ENCODE measurements around the gene RAPH1. TPM values are rescaled to one million over a fixed set of nuclear protein-coding genes. Genes with fewer than 3 reads are reported as not detected.

Gene RAPH1
- total RNA-seq, 1 experiment from 2014 or later = 7.0 TPM

- H3K9me2 ChIP-seq (replicated peaks; ENCODE audit: low read length) = no peaks in the 10 kb centered on the region
- H3K27ac ChIP-seq (ENCODE audit: low read length) = no peak overlapping the region
- H2AFZ ChIP-seq (ENCODE audit: low read length) = no peak overlapping the region
- H3F3A ChIP-seq (ENCODE audit: low read length, unreplicated experiment) = no peaks in the 10 kb centered on the region
- intact Hi-C loops (cut with micrococcal nuclease) = loop anchor here (2.0 kb wide), 1 partner anchor 208 kb away; the partner anchor contains the start of gene CYP20A1
- H3K9me3 ChIP-seq (ENCODE audit: low read length) = no peaks in the 10 kb centered on the region
- ATAC-seq (no peak), DNase-seq (no peak)
- H4K20me1 ChIP-seq (ENCODE audit: low read length) = no peaks in the 10 kb centered on the region
- H3K27me3 ChIP-seq (ENCODE audit: low read length) = no peaks in the 10 kb centered on the region
- H3K9ac ChIP-seq (ENCODE audit: low read length) = no peak overlapping the region
- CTCF ChIA-PET = no interaction called here
- H3K4me3 ChIP-seq (ENCODE audit: low read length) = no peak overlapping the region
- peaks cover 26% of the 10 kb centered on the region for H3K36me3 ChIP-seq (ENCODE audit: low read depth, low read length)
- BruUV-seq (replicated peaks) = no TSS peak
- no peak overlapping the region for H3K4me2 ChIP-seq (ENCODE audit: low read length)
- POLR2A ChIA-PET (ENCODE audit: unreplicated experiment) = no interaction called here
- H3K4me1 ChIP-seq (ENCODE audit: insufficient read depth, low read length) = peaks cover 26% of the 10 kb centered on the region
- no peak for TF ChIP-seq EZH2 (IDR thresholded peaks at IDR 0.05; ENCODE audit: low read length, unreplicated experiment)
- no peak for TF ChIP-seq CTCF (conservative IDR thresholded peaks at IDR 0.05; ENCODE audit: low read depth, low read length)
- TF ChIP-seq EZH2phosphoT487 (IDR thresholded peaks at IDR 0.05; ENCODE audit: borderline replicate concordance, low read length) = no peak
- H3K79me2 ChIP-seq (ENCODE audit: low read length) = no peaks in the 10 kb centered on the region
Observed at GRCh38 chr2:203446780-203447179, 88.3 kb downstream of the RAPH1 start.

GRCh38 chr2:203446071-203446481 is 89.0 kb downstream of the RAPH1 start:
- Histone ChIP-seq H3K9ac (ENCODE audit: low read length) (no peak overlapping the region), H3K27me3 (ENCODE audit: low read length) (no peaks in the 10 kb centered on the region), H3K36me3 (ENCODE audit: low read depth, low read length) (peaks cover 23% of the 10 kb centered on the region), H3F3A (ENCODE audit: low read length, unreplicated experiment) (no peaks in the 10 kb centered on the region), H3K79me2 (ENCODE audit: low read length) (no peaks in the 10 kb centered on the region), H3K4me2 (ENCODE audit: low read length) (peak overlapping the region; percentile 25; the same call in 1 of the 2 replicates), H3K4me1 (ENCODE audit: insufficient read depth, low read length) (peaks cover 19% of the 10 kb centered on the region), H2AFZ (ENCODE audit: low read length) (no peak overlapping the region), H3K9me2 (replicated peaks; ENCODE audit: low read length) (no peaks in the 10 kb centered on the region), H3K9me3 (ENCODE audit: low read length) (no peaks in the 10 kb centered on the region), H3K27ac (ENCODE audit: low read length) (peak overlapping the region; percentile 36), H3K4me3 (ENCODE audit: low read length) (no peak overlapping the region), H4K20me1 (ENCODE audit: low read length) (no peaks in the 10 kb centered on the region)
- ChIA-PET POLR2A (ENCODE audit: unreplicated experiment) (no interaction called here), CTCF (no interaction called here)
- intact Hi-C loops (cut with micrococcal nuclease) = loop anchor here (2.0 kb wide), 1 partner anchor 207 kb away; the partner anchor contains the start of gene CYP20A1
- BruUV-seq (replicated peaks) = no TSS peak
- DNase-seq (peak; percentile 86), ATAC-seq (peak; percentile 83)
- TF ChIP-seq EZH2 (IDR thresholded peaks at IDR 0.05; ENCODE audit: low read length, unreplicated experiment) (no peak), EZH2phosphoT487 (IDR thresholded peaks at IDR 0.05; ENCODE audit: borderline replicate concordance, low read length) (no peak), CTCF (conservative IDR thresholded peaks at IDR 0.05; ENCODE audit: low read depth, low read length) (no peak)

- no peaks in the 10 kb centered on the region for H3K79me2 ChIP-seq (ENCODE audit: low read length)
- no peak for TF ChIP-seq EZH2 (IDR thresholded peaks at IDR 0.05; ENCODE audit: low read length, unreplicated experiment)
- TF ChIP-seq EZH2phosphoT487 (IDR thresholded peaks at IDR 0.05; ENCODE audit: borderline replicate concordance, low read length) = no peak
- TF ChIP-seq CTCF (conservative IDR thresholded peaks at IDR 0.05; ENCODE audit: low read depth, low read length) = no peak
- peaks cover 23% of the 10 kb centered on the region for H3K36me3 ChIP-seq (ENCODE audit: low read depth, low read length)
- ATAC-seq (no peak), DNase-seq (no peak)
- intact Hi-C loops (cut with micrococcal nuclease) = no loop called here
- H3K4me1 ChIP-seq (ENCODE audit: insufficient read depth, low read length) = peaks cover 10% of the 10 kb centered on the region
- no TSS peak for BruUV-seq (replicated peaks)
- H3K4me2 ChIP-seq (ENCODE audit: low read length) = no peak overlapping the region
- no peaks in the 10 kb centered on the region for H3K9me2 ChIP-seq (replicated peaks; ENCODE audit: low read length)
- no peak overlapping the region for H3K27ac ChIP-seq (ENCODE audit: low read length)
- H3K9ac ChIP-seq (ENCODE audit: low read length) = no peak overlapping the region
- H3K9me3 ChIP-seq (ENCODE audit: low read length) = no peaks in the 10 kb centered on the region
- H3K27me3 ChIP-seq (ENCODE audit: low read length) = no peaks in the 10 kb centered on the region
- ChIA-PET CTCF (no interaction called here), POLR2A (ENCODE audit: unreplicated experiment) (no interaction called here)
- H3K4me3 ChIP-seq (ENCODE audit: low read length) = no peak overlapping the region
- no peaks in the 10 kb centered on the region for H3F3A ChIP-seq (ENCODE audit: low read length, unreplicated experiment)
- H2AFZ ChIP-seq (ENCODE audit: low read length) = no peak overlapping the region
- H4K20me1 ChIP-seq (ENCODE audit: low read length) = no peaks in the 10 kb centered on the region
Observed at GRCh38 chr2:203444738-203445137, 90.4 kb downstream of the RAPH1 start.
